ENCODE measurements around the gene SPR.
A peak's percentile ranks its signal among the peaks of the same experiment; 100 is the strongest.

SPR gene

DNA sequence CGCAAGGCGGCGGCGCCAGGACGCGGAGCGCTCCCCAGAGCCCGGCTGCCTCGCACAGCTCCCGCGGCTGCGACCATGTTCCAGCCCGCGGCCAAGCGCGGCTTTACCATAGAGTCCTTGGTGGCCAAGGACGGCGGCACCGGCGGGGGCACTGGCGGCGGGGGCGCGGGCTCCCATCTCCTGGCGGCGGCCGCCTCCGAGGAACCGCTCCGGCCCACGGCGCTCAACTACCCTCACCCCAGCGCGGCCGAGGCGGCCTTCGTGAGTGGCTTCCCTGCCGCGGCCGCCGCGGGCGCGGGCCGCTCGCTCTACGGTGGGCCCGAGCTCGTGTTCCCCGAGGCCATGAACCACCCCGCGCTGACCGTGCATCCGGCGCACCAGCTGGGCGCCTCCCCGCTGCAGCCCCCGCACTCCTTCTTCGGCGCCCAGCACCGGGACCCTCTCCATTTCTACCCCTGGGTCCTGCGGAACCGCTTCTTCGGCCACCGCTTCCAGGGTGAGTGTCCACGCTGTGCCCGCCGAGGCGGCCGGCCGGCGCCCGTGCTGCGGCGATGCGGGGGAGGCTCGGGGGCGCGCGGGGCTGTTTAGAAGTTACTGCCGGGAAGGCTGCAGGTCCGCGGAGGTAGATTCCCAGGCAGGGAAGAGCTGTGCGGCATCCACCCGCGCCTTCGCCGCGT lies 30.8 kb downstream of the SPR start:
- in situ Hi-C loops (cut with HindIII; ENCODE audit: low pct_ligation_motif_present, low sequenced_read_pairs): no loop called here
- no peak overlapping the region for H3K27ac ChIP-seq
- peaks cover 95% of the 10 kb centered on the region for H3K27me3 ChIP-seq (replicated peaks)
- no peaks in the 10 kb centered on the region for H3K36me3 ChIP-seq (replicated peaks)
- H3K4me3 ChIP-seq (ENCODE audit: low read depth, low read length): no peak overlapping the region
- no peak for DNase-seq
- TF ChIP-seq, protein P1, sequence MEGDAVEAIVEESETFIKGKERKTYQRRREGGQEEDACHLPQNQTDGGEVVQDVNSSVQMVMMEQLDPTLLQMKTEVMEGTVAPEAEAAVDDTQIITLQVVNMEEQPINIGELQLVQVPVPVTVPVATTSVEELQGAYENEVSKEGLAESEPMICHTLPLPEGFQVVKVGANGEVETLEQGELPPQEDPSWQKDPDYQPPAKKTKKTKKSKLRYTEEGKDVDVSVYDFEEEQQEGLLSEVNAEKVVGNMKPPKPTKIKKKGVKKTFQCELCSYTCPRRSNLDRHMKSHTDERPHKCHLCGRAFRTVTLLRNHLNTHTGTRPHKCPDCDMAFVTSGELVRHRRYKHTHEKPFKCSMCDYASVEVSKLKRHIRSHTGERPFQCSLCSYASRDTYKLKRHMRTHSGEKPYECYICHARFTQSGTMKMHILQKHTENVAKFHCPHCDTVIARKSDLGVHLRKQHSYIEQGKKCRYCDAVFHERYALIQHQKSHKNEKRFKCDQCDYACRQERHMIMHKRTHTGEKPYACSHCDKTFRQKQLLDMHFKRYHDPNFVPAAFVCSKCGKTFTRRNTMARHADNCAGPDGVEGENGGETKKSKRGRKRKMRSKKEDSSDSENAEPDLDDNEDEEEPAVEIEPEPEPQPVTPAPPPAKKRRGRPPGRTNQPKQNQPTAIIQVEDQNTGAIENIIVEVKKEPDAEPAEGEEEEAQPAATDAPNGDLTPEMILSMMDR (IDR thresholded peaks at IDR 0.05; ENCODE audit: low read depth, low read length, missing control alignments): no peak

DNA sequence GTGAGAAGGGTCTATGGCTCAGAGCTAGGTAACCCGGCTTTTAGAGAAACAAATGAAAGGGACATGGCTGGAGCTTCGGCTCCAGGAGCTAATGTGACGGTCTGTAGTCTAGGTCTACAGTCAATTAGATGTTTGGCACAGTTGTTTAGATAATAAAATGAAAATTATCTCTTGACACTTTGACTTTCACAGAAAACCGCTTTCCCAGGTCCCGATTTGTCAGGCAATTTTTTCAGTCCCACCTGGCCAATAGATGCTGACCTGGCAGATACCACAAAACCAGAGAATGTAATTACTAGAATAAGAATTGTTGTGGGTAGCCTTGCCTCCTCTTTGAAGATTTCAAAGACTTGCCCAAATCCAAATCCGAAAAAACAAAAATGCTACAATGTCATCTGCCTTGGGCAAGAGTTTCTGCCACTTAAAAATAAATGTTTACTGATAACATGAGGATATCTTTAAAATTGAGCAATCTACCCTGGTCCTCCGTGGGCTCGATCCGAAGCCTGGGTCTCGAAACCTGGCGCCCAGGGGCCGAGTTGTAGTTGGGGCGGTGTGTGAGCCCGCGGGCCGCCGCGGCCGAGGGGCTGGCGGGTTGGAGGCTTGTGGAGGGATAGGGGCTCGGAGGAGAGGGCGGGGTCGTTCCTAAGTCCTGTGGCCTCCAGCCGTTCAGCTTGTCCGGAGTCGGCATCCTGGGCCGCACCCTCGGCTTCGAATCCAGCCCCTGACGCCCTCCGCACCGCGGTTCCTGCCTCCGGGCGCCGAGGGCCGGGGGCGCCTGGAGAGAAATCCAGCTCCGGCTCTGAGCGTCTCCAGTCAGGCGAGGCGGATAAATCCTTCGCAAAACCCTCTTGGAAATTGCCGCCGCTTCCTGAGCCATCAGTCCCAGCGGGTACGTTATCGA lies 32.5 kb downstream of the SPR start:
- in situ Hi-C loops (cut with HindIII; ENCODE audit: low pct_ligation_motif_present, low sequenced_read_pairs): no loop called here
- Histone ChIP-seq H3K27ac (no peak overlapping the region), H3K36me3 (replicated peaks) (no peaks in the 10 kb centered on the region), H3K27me3 (replicated peaks) (peaks cover 95% of the 10 kb centered on the region), H3K4me3 (ENCODE audit: low read depth, low read length) (no peak overlapping the region)
- TF ChIP-seq, protein P1 (IDR thresholded peaks at IDR 0.05; ENCODE audit: low read depth, low read length, missing control alignments): no peak
- DNase-seq: no peak

DNA sequence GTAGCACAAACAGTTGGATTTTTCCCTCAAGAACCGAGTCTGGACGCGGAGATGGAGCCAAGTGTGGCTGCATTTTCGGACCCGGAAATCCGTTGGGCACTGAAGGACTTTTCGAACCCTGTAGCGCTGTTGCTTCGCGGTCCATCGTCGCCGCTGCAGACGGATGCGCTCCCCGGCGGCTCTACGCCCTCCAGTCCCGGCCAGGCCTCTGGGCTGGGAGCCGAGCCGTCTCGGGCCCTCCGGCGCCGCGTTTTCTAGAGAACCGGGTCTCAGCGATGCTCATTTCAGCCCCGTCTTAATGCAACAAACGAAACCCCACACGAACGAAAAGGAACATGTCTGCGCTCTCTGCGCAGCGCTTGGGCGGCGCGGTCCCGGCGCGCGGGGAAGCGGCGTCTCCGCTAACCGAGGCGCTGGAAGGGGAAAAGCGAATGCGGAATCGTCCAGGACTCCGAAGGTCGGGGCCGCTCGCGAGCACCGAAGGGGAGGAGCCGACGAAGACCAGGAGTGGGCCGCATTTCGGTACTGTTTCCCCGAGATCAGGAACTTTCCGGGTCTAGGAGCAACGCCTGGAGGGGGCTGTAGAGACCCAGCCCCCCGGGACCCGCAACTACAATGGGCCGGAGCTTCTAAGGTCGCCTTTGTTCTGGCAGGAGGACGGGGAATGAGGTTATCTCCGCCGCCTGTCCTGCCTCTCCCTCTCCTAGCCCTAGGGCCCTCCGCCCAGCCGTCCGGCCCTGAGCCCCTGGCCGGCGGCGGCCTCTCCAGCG lies 33.3 kb downstream of the SPR start:
- H3K36me3 ChIP-seq (replicated peaks): no peaks in the 10 kb centered on the region
- peaks cover 95% of the 10 kb centered on the region for H3K27me3 ChIP-seq (replicated peaks)
- TF ChIP-seq, protein P1 (IDR thresholded peaks at IDR 0.05; ENCODE audit: low read depth, low read length, missing control alignments): no peak
- DNase-seq: no peak
- H3K27ac ChIP-seq: no peak overlapping the region
- H3K4me3 ChIP-seq (ENCODE audit: low read depth, low read length): peak overlapping the region; percentile 9
- in situ Hi-C loops (cut with HindIII; ENCODE audit: low pct_ligation_motif_present, low sequenced_read_pairs): no loop called here

DNA sequence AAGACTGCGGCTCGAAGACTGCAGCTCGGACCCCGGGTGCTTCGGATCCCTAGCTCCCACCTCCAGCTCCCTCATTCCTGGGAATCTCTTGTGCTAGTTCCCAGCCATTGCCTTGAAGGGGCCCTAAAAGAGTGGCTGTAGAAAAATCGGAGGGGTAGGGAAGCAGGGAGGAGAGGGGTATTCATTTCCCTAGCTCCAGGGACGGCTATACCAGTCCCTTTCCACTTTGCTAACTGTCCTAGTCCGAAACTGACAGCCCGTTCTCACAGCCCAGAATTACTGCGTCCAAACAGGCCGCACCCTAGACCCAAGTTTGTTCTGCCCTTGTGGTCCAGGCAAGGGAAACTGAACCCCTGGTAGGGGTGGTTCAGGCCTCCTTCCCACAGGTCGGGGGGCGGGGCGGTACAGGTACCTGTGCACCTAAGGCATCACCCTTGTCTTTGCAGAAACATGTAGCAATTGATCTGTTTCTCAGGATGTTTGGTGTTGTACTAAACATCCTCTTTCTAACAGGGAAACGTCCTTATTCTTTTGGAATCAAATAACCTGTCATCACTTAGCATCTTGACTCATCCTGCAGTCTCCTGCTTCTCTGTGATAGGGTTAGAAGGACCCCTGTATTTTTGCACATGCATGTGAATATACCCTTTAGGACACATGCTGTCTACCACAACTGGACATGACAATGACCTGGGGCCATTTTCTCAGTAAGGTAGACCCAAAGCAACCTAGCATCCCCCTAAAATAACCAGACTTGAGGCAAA lies 34.1 kb downstream of the SPR start:
- Histone ChIP-seq H3K27ac (no peak overlapping the region), H3K4me3 (ENCODE audit: low read depth, low read length) (no peak overlapping the region), H3K27me3 (replicated peaks) (peaks cover 95% of the 10 kb centered on the region), H3K36me3 (replicated peaks) (no peaks in the 10 kb centered on the region)
- TF ChIP-seq, protein P1 (IDR thresholded peaks at IDR 0.05; ENCODE audit: low read depth, low read length, missing control alignments): no peak
- no peak for DNase-seq
- in situ Hi-C loops (cut with HindIII; ENCODE audit: low pct_ligation_motif_present, low sequenced_read_pairs): no loop called here

DNA sequence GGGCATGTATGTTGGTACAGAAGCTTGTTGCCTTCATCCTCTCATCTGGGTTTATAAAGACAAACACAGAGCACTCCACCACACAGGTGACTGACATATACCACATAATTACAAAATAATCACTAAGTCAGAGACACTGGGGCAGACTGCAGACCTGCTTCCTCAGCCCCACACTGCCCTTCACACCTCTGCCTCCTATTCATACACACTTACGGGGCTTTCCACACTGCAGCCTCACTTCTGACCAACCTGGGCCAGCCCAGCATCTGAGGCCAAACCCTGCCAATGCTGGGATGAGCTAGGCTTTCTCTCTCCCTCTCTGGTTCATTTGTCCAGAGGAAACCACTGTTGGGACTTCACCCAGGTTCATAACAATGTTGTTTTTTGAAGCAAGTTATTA lies 34.6 kb downstream of the SPR start:
- Histone ChIP-seq H3K36me3 (replicated peaks) (no peaks in the 10 kb centered on the region), H3K4me3 (ENCODE audit: low read depth, low read length) (no peak overlapping the region), H3K27me3 (replicated peaks) (peaks cover 95% of the 10 kb centered on the region), H3K27ac (no peak overlapping the region)
- no peak for DNase-seq
- in situ Hi-C loops (cut with HindIII; ENCODE audit: low pct_ligation_motif_present, low sequenced_read_pairs): no loop called here
- TF ChIP-seq, protein P1 (IDR thresholded peaks at IDR 0.05; ENCODE audit: low read depth, low read length, missing control alignments): no peak

All from brain microvascular endothelial cell (primary cell).